ENCODE results near the gene GID4.

The GID4 gene

DNA sequence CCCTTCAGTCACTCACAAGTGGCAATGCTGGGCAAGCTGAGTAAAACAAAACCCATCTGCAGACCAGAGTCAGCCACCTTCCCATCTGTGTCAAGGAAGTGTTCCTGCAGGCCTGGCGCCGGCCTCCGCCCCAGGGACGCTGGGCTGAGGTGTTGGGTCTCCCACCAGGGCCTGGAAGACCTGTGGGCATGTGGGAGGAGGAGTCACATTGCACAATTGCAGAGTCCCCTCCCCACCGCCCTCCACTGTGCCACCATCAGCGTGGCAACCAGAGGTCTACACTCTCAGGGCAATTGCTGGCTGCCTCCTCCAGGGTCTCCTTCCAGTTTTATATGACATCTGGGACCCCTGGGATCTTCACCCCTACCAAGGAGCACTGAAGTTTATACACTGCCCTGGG, 66.4 kb downstream of the GID4 start:
- DNase-seq, result no peak

DNA sequence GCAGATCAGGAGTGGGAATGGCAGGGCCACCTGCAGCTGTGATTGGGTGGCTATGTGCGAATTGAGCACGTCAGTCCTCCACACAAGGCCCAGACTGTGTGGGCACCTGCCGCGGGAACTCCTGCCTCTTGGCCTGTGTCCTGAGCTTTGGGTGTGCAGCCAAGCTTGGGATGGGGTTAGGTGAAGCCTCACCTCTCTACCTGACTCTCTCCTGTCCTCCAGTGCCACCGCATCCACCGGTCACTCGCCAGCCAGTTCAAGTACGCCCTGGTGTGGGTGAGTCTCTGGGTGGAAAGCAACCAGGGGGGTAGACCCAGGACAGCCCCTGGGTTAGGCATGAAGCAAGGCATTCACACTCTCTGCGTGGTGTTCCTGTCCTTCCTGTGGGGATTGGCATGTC, 67.0 kb downstream of the GID4 start:
- DNase-seq, result no peak

DNA sequence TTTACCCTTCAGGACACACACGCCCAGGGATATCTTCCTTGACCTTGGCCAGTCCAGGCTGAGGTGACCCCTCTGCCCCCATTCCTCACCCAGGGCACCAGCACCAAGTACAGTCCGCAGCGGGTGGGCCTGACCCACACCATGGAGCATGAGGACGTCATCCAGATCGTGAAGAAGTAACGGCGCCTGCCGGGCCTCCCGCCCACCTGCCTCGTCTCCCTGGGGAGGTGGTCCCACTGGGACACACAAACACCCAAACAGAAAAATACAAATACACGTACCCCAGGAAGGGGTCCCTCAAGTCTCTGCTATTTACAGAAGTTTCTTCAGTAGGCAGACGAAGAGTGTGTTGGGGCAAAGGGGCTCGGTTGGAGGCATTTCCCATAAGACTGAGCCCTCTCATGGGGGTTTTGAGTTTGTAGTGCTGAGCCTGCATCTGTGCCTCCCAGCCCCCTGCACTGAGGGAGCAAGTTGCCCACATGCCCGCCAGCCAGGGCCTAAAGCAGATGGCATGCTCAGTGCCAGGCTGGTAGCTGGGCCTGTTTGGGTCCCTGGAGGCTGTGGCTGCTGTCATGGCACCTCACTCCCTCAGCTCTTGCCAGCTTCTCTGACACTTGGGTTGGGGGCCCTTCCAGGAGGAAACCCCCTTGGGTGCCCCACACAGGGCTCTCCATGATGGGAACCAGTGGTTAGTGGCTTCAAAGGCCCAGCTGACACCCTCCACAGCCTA, 68.0 kb downstream of the GID4 start:
- DNase-seq, result no peak

DNA sequence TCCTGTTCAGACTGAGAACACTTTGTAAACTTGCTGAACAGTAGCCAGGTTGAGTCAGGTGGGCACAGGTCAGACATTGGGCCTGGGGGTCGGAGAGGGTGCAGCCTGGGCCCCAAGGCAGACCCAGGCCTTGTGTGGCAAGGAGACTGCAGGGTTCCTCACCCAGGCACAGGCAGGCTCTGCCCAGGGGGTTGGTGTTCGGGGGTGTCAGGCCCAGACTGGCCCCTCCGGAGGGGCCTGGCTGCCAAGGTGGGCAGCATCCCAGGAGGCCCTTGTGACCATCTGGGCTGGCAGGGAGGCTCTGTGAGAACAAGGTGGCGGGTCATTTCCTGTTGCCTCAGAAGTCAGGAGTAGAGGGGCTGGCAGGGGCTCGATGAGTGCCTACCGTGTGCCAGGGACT, 68.8 kb downstream of the GID4 start:
- DNase-seq, result no peak

DNA sequence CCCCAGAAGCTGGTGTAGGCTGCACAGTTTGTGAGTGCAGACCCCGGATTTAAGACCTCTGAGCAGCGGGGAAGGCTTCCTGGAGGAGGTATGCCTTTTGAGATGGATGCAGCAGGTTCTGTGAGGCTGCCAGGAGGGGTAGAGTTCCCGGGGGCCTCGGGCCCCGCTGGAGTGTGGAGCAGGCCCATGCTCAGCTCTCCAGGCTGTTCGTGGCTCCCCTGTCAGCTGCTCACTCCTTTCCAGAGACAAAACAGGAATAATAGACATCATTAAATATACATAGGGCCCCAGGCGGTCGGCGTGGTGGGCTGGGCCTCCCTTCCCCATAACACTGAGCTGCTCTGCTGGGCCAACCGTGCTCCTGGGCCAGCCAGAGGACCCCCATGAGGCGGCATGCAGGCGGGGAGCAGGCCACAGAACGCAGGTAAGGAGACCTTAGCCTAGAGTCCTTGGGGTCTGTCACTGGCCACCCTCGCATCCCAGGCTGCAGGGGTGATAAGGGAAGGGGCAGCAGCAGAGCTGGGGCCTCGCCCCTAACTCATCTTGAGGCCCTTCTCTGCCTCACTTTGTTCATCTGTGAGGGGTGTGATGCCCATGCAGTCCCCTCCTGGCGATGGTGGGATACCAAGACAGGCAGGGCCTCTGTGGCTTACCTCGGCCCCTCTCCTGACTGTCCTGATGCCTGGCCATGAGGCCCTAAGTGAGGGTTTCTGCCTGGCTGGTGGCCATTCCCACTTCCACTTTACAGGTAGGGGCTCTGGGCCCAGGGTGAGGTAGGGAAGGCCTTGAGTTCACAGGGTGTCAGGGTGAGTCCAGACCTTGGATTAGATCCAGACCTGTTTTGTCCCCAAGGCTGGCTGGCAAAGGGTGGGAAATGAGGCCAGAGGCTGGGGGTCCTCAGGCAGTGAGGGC, 69.4 kb downstream of the GID4 start, which contains the start of gene MYO15A:
MYO15A (plus strand) TSS at position 356 of the 912 bp plus-strand sequence. CDS start 10,045 bp downstream, outside the sequence.
- no peak for DNase-seq

DNA sequence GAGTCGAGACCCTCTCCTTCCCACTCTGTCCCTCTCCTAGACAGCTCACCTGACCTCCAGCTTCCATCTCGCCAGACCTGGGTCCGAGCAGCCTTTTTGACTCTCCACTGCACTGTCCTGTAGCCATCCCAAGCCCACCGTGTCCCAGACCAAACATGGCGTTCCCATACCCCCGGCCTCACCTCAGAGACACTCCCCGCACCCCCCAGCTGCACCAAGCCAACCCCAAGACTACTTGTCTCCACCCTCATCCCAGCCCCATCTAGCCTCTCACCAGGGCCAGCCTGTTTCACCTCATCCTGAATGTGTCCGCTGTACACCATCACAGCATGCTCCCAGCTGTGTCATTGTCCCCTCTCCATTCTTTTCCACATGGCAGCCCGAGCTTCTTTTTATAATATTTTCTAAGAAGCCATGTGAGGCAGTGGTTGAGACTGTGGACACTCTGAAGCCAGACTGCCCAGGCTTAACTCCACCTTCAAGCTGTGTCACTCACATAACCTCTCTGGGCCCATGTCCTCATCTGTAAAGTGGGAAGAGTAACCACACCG, 70.8 kb downstream of the GID4 start:
- no peak for DNase-seq

DNA sequence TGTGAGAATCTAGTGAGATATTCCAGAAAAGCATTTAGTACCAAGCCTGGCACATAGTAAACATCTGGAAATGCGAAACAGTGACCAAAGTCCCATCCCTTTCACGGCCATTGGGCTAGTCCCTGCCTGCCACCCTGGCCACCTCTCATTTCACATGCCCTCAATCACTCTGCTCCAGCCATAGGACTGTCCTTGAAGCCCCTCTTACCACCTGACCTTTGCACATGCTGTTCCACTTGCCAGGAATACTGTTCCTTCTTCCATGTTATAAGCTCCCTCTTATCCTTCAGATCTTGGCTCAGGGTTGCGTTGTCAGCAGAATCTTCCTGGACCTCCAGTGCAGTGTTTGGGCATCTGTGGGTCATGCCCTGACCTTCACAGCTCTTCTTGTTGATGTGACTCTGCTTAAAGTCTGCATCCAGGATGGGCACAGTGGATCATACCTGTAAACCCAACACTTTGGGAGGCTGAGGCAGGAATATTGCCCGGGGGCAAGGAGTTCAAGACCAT, 71.5 kb downstream of the GID4 start:
- no peak for DNase-seq

DNA sequence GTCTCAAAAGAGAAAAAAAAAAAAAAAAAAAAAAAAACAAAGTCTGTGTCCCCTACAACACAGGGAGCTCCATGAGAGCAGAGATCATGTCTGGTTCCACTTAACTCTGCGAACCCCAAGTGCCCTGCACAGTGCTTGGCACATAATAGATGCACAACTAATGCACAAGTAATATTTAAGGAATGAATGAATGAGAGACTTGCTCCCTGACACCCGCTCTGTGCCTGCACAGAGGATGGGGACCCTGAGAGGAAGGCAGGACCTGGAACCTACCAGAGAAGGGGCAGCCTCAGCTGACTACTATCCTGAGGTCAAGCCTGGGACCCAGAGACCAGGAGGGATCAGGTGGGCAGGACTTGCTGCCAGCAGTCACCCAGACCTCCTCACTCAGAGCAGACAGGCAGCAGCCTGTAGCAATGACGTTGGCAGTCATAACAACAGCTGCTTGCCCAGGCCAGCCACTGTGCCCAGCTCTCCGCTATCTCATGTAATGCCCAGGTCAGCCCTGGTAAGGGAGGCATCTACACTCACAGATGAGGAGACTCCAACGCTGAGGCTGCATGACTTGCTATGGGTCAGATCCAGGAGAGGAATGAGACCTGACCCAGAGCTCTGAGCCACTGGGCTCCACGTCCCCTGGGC, 72.2 kb downstream of the GID4 start:
- DNase-seq, result no peak

DNA sequence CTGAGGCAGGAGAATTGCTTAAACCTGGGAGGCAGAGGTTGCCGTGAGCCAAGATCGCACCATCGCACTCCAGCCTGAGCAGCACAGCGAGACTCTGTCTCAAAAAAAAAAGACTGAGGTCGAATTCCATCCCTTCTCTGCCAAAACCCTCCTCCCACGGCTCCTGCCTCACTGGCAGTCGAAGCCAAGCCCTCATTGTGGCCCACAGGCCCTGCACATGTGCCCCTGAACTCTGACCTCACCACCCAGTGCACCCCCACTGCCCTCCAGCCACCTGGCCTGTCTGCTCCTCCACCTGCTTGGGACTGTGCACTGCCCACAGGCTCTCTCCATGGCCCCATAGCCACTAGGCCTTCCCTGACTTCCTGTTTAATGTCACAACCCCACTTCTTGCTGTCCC, 76.3 kb downstream of the GID4 start:
- DNase-seq, result no peak

DNA sequence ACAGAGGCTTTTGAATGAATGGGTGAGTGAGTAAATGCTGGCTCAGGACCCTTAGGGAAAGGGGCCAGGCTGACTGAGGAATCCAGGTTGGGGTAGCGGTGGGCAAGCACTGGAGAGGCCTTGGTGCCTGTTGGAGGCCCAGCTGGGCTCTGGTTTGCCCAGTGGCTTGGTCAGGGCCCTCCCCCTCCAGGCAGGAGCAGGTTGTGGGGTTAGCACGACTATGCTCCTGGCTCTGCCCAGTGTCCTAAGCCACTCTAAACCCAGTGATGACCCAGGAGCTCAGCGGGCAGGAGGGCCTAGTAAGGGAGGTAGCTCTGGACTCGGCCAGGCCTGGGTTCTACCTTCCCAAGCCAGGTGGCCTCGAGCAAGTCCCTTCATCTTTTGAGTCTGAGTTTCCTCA, 76.9 kb downstream of the GID4 start:
- no peak for DNase-seq

GRCh38 chr17:18117533-18117932, 78.3 kb downstream of the GID4 start:
- no peak for DNase-seq
